D721Med (cell line): ENCODE measurements around the gene STRIP1.

Source experiments
- DNase-seq: peaks from one replicate; pipeline ENCODE4 v3.0.0; 2011; ENCODE audit warnings: low spot score; ENCODE audit not compliant: insufficient read length
- FAIRE-seq: peaks from 2 replicates; lab custom pipeline; 2011; peaks lifted over from hg19 to GRCh38; lab: Jason Lieb, UNC
- TF ChIP-seq, protein P1 (sequence below): IDR thresholded peaks from 2 replicates; pipeline ENCODE4 v1.5.1; 2012; ENCODE audit warnings: mild to moderate bottlenecking, control low read depth; ENCODE audit not compliant: insufficient read depth; ENCODE audit errors: missing control alignments

Gene STRIP1

DNA sequence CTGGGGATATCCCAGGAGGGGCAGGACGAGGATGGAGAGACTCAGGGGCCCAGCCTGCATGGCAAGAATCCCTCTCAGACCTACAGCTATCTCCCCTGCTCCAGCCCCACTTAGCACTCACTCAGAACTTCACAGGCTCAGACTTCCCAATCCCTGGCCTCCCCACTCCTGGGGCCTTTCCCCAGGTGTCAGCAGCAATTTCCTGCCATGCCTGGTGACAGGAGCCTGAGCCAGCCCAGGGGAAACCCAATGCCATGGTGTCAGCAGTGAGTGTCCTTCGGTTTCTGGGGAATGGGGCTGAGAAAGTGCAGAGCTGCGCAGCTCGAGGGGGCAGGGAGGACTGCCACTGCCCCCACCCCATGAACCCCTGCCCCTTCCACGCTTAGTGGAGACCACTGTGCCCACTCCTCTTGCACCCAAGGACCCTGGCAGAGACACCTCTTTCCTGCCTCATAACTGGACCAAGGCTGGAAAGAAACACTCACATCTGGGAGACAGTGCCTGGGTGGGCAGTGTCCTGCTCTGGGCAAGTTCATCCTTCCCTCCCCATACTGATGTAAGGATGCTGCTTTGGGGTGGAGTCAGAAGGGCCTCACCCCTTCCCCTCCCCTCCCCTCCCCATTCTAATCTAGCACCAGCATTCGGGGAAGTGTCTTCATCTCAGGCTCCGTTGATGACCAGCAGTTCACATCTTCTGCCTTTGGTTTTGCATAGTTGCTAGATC is 60.7 kb downstream of the STRIP1 start:
- FAIRE-seq: no peak

DNA sequence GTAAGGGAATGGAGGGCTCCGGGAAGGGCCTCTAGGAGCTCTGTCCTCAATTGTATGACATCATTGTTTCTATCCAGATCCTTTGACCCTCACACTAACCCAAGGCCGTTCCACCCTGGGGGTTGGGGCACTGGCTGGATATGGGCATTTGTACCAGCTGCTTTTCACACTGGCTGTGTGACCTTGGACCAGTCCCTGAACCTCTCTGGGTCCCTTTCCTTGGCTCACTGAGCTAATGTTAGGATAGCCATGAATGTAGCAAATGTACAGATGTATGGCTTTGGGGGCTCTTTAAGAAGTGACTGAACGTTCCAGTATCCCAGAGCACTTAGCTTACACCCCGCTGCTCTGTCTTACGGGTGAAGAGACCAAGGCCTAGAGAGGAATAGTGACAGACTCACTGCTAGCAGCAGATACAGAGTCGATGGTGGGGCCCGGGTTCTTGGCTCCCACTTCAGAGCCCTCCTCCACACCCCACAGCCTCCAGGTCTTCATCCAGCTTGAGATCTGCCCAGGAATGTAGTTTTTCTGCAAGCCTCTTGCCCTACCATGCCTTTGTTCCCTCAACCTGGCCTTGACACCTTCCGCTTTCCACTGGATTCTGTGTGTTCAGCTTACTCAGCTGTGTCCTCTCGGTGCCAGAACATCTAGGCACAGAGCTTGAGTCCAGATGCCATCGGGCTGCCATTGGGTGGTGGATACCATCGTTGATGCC is 63.2 kb downstream of the STRIP1 start:
- TF ChIP-seq, protein P1, sequence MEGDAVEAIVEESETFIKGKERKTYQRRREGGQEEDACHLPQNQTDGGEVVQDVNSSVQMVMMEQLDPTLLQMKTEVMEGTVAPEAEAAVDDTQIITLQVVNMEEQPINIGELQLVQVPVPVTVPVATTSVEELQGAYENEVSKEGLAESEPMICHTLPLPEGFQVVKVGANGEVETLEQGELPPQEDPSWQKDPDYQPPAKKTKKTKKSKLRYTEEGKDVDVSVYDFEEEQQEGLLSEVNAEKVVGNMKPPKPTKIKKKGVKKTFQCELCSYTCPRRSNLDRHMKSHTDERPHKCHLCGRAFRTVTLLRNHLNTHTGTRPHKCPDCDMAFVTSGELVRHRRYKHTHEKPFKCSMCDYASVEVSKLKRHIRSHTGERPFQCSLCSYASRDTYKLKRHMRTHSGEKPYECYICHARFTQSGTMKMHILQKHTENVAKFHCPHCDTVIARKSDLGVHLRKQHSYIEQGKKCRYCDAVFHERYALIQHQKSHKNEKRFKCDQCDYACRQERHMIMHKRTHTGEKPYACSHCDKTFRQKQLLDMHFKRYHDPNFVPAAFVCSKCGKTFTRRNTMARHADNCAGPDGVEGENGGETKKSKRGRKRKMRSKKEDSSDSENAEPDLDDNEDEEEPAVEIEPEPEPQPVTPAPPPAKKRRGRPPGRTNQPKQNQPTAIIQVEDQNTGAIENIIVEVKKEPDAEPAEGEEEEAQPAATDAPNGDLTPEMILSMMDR: no peak
- no peak for DNase-seq
- no peak for FAIRE-seq

More for the DNA sequence above, 60.7 kb downstream of the STRIP1 start:
- no peak for DNase-seq
- TF ChIP-seq, protein P1: no peak

DNA sequence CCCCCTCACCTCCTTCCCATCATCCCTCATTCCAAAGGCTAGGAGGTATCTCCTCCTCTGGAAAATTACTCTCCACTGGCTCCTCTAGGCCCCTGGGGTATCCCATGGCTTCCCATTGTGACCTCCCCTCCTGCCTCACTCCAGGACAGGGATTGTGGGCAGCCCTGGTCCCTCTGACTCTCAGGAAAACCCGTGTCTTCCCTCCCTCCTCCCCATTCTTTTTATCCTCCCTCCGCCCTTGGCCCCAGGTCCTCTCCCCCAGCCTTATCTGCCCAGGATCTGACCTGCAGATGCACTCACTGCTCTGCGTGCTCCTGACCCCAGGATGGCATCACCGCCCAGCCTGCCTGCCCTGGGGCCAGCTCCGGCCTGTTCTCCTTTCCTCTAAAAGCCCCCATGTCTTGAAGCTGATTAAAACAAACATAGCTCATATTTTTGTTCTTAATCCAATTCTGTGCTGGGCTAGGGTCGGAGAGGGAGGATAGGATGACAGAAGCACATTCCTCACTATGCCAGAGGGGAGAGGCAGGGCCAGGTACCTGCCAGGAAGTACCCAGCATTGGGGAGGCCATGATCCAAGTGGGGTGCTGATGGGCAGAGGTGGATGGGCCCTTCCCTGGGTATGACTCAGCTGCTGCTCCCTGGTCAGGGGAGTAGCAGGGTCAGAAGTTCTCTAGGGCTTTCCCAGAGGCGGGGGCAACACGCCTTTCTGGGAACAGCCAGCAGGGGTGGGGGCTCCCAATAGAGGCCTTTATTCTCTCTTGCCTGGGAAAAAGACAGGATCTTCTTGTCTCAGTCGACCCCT is 64.0 kb downstream of the STRIP1 start:
- TF ChIP-seq, protein P1: no peak
- DNase-seq (no peak), FAIRE-seq (no peak)

DNA sequence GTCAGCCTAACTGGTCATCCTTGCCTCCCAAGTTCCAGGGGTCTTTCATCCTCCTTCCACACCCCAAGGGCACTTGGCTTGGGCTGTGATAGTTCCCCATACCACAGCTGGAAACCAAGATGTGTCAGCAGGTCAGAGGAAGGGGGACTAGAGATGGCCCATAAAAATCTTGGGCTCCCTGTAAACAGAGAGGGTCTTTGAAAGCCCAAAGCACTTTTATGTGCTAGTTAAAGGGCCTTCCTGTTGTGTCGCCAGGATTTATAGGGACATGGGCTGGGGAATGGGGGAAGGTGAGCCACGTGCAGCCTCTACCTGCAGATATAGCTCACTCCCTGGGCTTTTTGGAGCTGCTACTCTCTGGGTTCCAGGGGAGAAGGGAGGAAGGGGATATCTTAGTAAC is 65.9 kb downstream of the STRIP1 start:
- TF ChIP-seq, protein P1: no peak
- FAIRE-seq: no peak
- no peak for DNase-seq

DNA sequence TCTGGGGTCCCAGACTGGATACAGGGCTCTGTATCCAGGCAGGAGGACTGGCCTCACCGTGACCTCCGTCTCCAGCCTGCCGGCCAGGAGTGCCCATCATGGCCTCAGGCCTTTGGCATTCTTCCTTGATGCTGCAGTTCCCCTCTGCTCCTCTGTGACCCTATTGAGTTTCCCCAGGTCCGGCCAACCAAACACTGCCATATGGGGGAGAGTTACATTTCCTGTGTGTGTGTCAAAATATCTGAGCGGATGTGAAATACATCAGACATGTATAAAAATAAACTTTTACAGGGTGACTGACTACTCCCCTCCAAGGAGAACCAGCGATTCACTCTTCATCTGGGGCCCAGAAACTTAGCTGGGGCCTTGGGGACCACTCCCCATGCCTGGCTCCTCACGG is 67.7 kb downstream of the STRIP1 start:
- TF ChIP-seq, protein P1: no peak
- FAIRE-seq (no peak), DNase-seq (no peak)
